ENCODE results near the gene TMEM250.

The TMEM250 gene

GRCh38 chr9:136115641-136116359 is 2.9 kb downstream of the TMEM250 start:
- H3K4me1 ChIP-seq (ENCODE audit: insufficient read depth, insufficient read length) = peaks cover 48% of the 10 kb centered on the region
- no peak overlapping the region for H3K4me3 ChIP-seq (ENCODE audit: insufficient read length, low read depth)
- H3K36me3 ChIP-seq (ENCODE audit: insufficient read depth, insufficient read length, low read length) = peaks cover 54% of the 10 kb centered on the region
- H3K27me3 ChIP-seq (ENCODE audit: insufficient read depth, insufficient read length) = no peaks in the 10 kb centered on the region
- no peak for DNase-seq (ENCODE audit: low read depth, low spot score)
- no peaks in the 10 kb centered on the region for H3K9me3 ChIP-seq (ENCODE audit: insufficient read depth, low read length)
- TF ChIP-seq ZNF274 (IDR thresholded peaks at IDR 0.05; ENCODE audit: low read depth, low read length) (no peak), YY1 (IDR thresholded peaks at IDR 0.05; ENCODE audit: insufficient read depth, insufficient read length) (no peak), SUZ12 (IDR thresholded peaks at IDR 0.05; ENCODE audit: extremely low read depth, insufficient read depth, insufficient read length) (no peak)
- peak overlapping the region; percentile 98 for H3K9ac ChIP-seq (ENCODE audit: insufficient read length, low read depth)

GRCh38 chr9:136115206-136115605 is 3.5 kb downstream of the TMEM250 start:
- no peak overlapping the region for H3K4me3 ChIP-seq (ENCODE audit: insufficient read length, low read depth)
- DNase-seq (ENCODE audit: low read depth, low spot score) = no peak
- H3K9ac ChIP-seq (ENCODE audit: insufficient read length, low read depth) = peak overlapping the region; percentile 50
- TF ChIP-seq SUZ12 (IDR thresholded peaks at IDR 0.05; ENCODE audit: extremely low read depth, insufficient read depth, insufficient read length) = no peak
- TF ChIP-seq ZNF274 (IDR thresholded peaks at IDR 0.05; ENCODE audit: low read depth, low read length) = no peak
- TF ChIP-seq YY1 (IDR thresholded peaks at IDR 0.05; ENCODE audit: insufficient read depth, insufficient read length) = no peak
- no peaks in the 10 kb centered on the region for H3K9me3 ChIP-seq (ENCODE audit: insufficient read depth, low read length)
- peaks cover 47% of the 10 kb centered on the region for H3K4me1 ChIP-seq (ENCODE audit: insufficient read depth, insufficient read length)
- no peaks in the 10 kb centered on the region for H3K27me3 ChIP-seq (ENCODE audit: insufficient read depth, insufficient read length)
- peaks cover 54% of the 10 kb centered on the region for H3K36me3 ChIP-seq (ENCODE audit: insufficient read depth, insufficient read length, low read length)

GRCh38 chr9:136114610-136115009 is 4.1 kb downstream of the TMEM250 start:
- H3K27me3 ChIP-seq (ENCODE audit: insufficient read depth, insufficient read length) = no peaks in the 10 kb centered on the region
- H3K9ac ChIP-seq (ENCODE audit: insufficient read length, low read depth) = no peak overlapping the region
- no peaks in the 10 kb centered on the region for H3K9me3 ChIP-seq (ENCODE audit: insufficient read depth, low read length)
- DNase-seq (ENCODE audit: low read depth, low spot score) = no peak
- H3K36me3 ChIP-seq (ENCODE audit: insufficient read depth, insufficient read length, low read length) = peaks cover 52% of the 10 kb centered on the region
- TF ChIP-seq YY1 (IDR thresholded peaks at IDR 0.05; ENCODE audit: insufficient read depth, insufficient read length) = no peak
- TF ChIP-seq SUZ12 (IDR thresholded peaks at IDR 0.05; ENCODE audit: extremely low read depth, insufficient read depth, insufficient read length) = no peak
- TF ChIP-seq ZNF274 (IDR thresholded peaks at IDR 0.05; ENCODE audit: low read depth, low read length) = no peak
- no peak overlapping the region for H3K4me3 ChIP-seq (ENCODE audit: insufficient read length, low read depth)
- H3K4me1 ChIP-seq (ENCODE audit: insufficient read depth, insufficient read length) = peaks cover 46% of the 10 kb centered on the region

GRCh38 chr9:136112541-136112940 is 6.1 kb downstream of the TMEM250 start:
- Histone ChIP-seq H3K9me3 (ENCODE audit: insufficient read depth, low read length) (no peaks in the 10 kb centered on the region), H3K4me1 (ENCODE audit: insufficient read depth, insufficient read length) (peaks cover 55% of the 10 kb centered on the region), H3K36me3 (ENCODE audit: insufficient read depth, insufficient read length, low read length) (peaks cover 52% of the 10 kb centered on the region), H3K9ac (ENCODE audit: insufficient read length, low read depth) (peak overlapping the region; percentile 57), H3K4me3 (ENCODE audit: insufficient read length, low read depth) (no peak overlapping the region), H3K27me3 (ENCODE audit: insufficient read depth, insufficient read length) (no peaks in the 10 kb centered on the region)
- TF ChIP-seq YY1 (IDR thresholded peaks at IDR 0.05; ENCODE audit: insufficient read depth, insufficient read length) (no peak), ZNF274 (IDR thresholded peaks at IDR 0.05; ENCODE audit: low read depth, low read length) (no peak), SUZ12 (IDR thresholded peaks at IDR 0.05; ENCODE audit: extremely low read depth, insufficient read depth, insufficient read length) (no peak)
- DNase-seq (ENCODE audit: low read depth, low spot score) = no peak

- no peak for DNase-seq (ENCODE audit: low read depth, low spot score)
- Histone ChIP-seq H3K9me3 (ENCODE audit: insufficient read depth, low read length) (no peaks in the 10 kb centered on the region), H3K36me3 (ENCODE audit: insufficient read depth, insufficient read length, low read length) (peaks cover 48% of the 10 kb centered on the region), H3K27me3 (ENCODE audit: insufficient read depth, insufficient read length) (no peaks in the 10 kb centered on the region), H3K4me3 (ENCODE audit: insufficient read length, low read depth) (no peak overlapping the region), H3K4me1 (ENCODE audit: insufficient read depth, insufficient read length) (peaks cover 55% of the 10 kb centered on the region), H3K9ac (ENCODE audit: insufficient read length, low read depth) (peak overlapping the region; percentile 45)
- TF ChIP-seq ZNF274 (IDR thresholded peaks at IDR 0.05; ENCODE audit: low read depth, low read length) (no peak), SUZ12 (IDR thresholded peaks at IDR 0.05; ENCODE audit: extremely low read depth, insufficient read depth, insufficient read length) (no peak), YY1 (IDR thresholded peaks at IDR 0.05; ENCODE audit: insufficient read depth, insufficient read length) (no peak)
Observed at GRCh38 chr9:136111910-136112309, 6.8 kb downstream of the TMEM250 start.

GRCh38 chr9:136111190-136111589 is 7.5 kb downstream of the TMEM250 start:
- no peak for DNase-seq (ENCODE audit: low read depth, low spot score)
- Histone ChIP-seq H3K9me3 (ENCODE audit: insufficient read depth, low read length) (no peaks in the 10 kb centered on the region), H3K4me3 (ENCODE audit: insufficient read length, low read depth) (no peak overlapping the region), H3K4me1 (ENCODE audit: insufficient read depth, insufficient read length) (peaks cover 52% of the 10 kb centered on the region), H3K36me3 (ENCODE audit: insufficient read depth, insufficient read length, low read length) (peaks cover 41% of the 10 kb centered on the region), H3K9ac (ENCODE audit: insufficient read length, low read depth) (peak overlapping the region; percentile 45), H3K27me3 (ENCODE audit: insufficient read depth, insufficient read length) (no peaks in the 10 kb centered on the region)
- no peak for TF ChIP-seq SUZ12 (IDR thresholded peaks at IDR 0.05; ENCODE audit: extremely low read depth, insufficient read depth, insufficient read length)
- TF ChIP-seq YY1 (IDR thresholded peaks at IDR 0.05; ENCODE audit: insufficient read depth, insufficient read length) = no peak
- TF ChIP-seq ZNF274 (IDR thresholded peaks at IDR 0.05; ENCODE audit: low read depth, low read length) = no peak

GRCh38 chr9:136110082-136111061 is 8.3 kb downstream of the TMEM250 start:
- H3K9ac ChIP-seq (ENCODE audit: insufficient read length, low read depth) = peak overlapping the region; percentile 90
- peaks cover 51% of the 10 kb centered on the region for H3K4me1 ChIP-seq (ENCODE audit: insufficient read depth, insufficient read length)
- H3K36me3 ChIP-seq (ENCODE audit: insufficient read depth, insufficient read length, low read length) = peaks cover 32% of the 10 kb centered on the region
- DNase-seq (ENCODE audit: low read depth, low spot score) = no peak
- no peak for TF ChIP-seq SUZ12 (IDR thresholded peaks at IDR 0.05; ENCODE audit: extremely low read depth, insufficient read depth, insufficient read length)
- TF ChIP-seq ZNF274 (IDR thresholded peaks at IDR 0.05; ENCODE audit: low read depth, low read length) = no peak
- no peak for TF ChIP-seq YY1 (IDR thresholded peaks at IDR 0.05; ENCODE audit: insufficient read depth, insufficient read length)
- H3K4me3 ChIP-seq (ENCODE audit: insufficient read length, low read depth) = peak overlapping the region; percentile 66
- H3K9me3 ChIP-seq (ENCODE audit: insufficient read depth, low read length) = no peaks in the 10 kb centered on the region
- no peaks in the 10 kb centered on the region for H3K27me3 ChIP-seq (ENCODE audit: insufficient read depth, insufficient read length)

Measured in NT2/D1 (cell line).